GM18505 (cell line): ENCODE data around the gene GAS2L3.

ENCODE experiments used
- ATAC-seq: cut with Tn5 transposase; IDR thresholded peaks from one replicate; pipeline ENCODE4 v1.9.1; 2021; ENCODE audit not compliant: unreplicated experiment
- POLR2A ChIP-seq: IDR thresholded peaks from 4 replicates; pipeline ENCODE4 v1.6.1; 2011; ENCODE audit warnings: borderline replicate concordance; ENCODE audit not compliant: insufficient read depth, insufficient read length; ENCODE audit errors: extremely low read depth

Gene GAS2L3

DNA sequence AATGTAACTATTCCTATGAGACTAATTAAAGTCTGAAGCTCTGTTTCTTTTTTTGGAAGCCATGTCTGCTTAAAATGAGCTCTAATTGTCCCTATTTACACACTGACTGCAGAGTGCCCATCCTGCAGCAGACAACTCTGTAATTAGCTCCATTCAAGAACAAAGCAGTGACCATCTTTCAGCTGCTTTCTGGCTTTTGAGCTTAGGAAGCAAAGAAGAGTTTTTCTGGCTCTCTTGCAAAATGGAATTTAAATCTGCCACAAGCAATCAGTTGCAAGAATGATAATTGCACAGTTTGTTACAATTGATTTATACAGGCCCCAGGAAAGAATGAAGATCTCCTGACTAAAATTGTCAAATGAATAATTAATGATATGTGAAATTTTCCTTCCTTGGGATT, 83.4 kb downstream of the GAS2L3 start:
- no peak for TF ChIP-seq POLR2A
- no peak for ATAC-seq

- ATAC-seq = no peak
- TF ChIP-seq POLR2A = no peak
Observed at GRCh38 chr12:100661300-100661951, 87.9 kb downstream of the GAS2L3 start.

DNA sequence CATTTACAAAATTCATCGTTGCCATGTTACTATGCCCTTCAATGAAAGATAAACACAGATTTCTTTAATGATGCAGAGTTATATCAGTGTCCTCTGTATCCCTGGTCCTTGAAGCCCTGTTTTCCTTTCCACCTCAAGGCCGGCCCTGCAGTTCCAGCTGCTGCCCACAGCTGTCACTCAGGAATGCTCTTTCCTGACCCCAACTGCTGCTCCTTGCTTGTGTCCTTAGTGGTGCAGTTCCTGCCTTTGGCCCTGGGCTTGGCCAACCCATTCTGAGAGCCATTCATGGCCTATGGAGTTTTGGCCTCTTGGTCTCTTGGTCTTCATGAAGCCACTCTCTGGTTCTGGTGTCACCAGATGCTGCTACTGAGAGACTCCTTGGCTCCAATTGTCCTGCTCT, 93.1 kb downstream of the GAS2L3 start:
- ATAC-seq = no peak
- no peak for TF ChIP-seq POLR2A

- no peak for TF ChIP-seq POLR2A
- peak; percentile 75 for ATAC-seq
Observed at GRCh38 chr12:100668945-100669536, 95.6 kb downstream of the GAS2L3 start.

GRCh38 chr12:100669922-100670321, 96.4 kb downstream of the GAS2L3 start:
- ATAC-seq = no peak

DNA sequence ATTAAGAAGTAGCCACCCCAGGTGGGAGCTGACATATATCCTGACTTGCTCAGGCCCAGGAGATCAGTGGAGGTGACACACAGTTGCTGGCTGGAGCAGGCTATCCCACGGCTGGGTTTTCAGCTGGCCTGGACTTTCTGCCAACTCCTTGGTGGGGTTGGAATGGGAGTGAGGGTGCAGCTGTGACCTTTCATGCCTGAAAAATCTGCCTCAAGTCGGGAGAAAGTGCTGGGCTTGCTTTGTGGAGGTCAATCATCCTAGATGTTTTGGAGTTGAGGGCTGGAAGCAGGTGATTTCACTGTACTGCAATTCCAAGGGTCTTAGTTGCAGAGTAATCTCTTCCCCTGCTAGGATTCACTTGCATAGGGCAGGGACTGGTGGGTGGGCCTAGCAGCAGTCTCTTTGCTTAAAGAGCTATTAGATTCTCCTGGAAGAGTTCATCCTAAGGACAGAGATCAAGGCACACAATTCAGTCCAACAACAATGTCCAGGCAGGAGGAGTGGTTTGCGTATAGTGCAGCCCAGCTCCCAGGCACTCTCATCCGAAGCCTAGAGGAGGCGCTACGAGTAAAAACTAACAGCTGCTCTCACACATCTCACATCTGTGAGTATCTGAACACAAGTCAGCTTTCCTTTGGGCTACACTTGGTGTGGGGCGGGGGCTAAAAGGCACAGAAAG, 98.1 kb downstream of the GAS2L3 start:
- TF ChIP-seq POLR2A = no peak
- no peak for ATAC-seq

More at GRCh38 chr12:100669922-100670321, 96.4 kb downstream of the GAS2L3 start:
- TF ChIP-seq POLR2A = no peak

- no peak for ATAC-seq
- no peak for TF ChIP-seq POLR2A
Observed at GRCh38 chr12:100672075-100672592, 98.7 kb downstream of the GAS2L3 start.

DNA sequence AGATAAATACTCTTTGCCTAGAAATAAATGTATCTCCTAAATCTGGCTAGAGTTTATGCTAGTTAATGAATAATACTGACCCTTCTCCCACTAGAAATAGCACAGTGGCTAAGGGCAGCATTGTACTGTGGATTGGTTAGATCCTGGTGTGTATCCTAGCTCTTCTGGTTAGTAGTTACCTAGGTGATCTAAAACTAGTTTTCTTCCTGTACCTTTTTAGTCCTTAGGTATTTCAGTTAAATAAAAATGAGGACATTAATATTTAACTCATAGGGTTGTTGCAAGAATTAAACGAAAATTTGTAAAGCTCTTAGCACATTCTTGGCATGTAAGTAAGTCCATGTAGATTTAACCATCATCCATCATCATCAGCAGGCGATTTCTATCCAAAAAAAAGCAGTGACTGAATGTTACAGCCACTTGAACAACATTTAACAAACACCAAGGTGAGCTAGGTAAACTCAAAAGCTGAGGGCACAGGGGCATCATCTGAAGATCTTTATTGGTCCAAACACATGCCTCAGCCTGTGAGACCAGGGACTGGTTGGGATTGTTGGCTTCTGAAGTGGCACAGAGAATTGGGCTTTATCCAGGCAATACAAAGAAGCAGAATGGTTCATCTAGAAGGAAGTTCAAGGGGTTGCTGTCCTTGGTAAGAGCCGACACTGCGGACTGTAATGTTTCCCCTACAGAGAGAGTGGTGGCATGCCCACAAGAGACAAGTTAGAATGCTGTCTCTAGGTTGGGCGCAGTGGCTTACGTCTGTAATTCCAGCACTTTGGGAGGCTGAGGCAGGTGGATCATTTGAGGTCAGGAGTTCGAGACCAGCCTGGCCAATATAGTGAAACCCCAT, 100.8 kb downstream of the GAS2L3 start:
- TF ChIP-seq POLR2A = no peak
- ATAC-seq = no peak
